Stimulated activated CD4-positive, alpha-beta T cell treated with anti-CD3 and anti-CD28 coated beads, Interleukin-15, amount 100 ng/mL, for 24 hours (primary cell): ENCODE data around the gene PTPN5.

Experiments used
- DNase-seq: peaks from one replicate; pipeline ENCODE4 v3.0.0-alpha.2; 2020

The PTPN5 gene

GRCh38 chr11:18772211-18772610, 19.4 kb downstream of the PTPN5 start:
- no peak for DNase-seq

- no peak for DNase-seq
These were observed 20.1 kb downstream of the PTPN5 start for GRCh38 chr11:18771266-18772035.

GRCh38 chr11:18770479-18771125, 21.0 kb downstream of the PTPN5 start:
- no peak for DNase-seq

GRCh38 chr11:18769802-18770456, 21.7 kb downstream of the PTPN5 start:
- no peak for DNase-seq

- no peak for DNase-seq
These were observed 22.6 kb downstream of the PTPN5 start for GRCh38 chr11:18768978-18769377.

- peak; percentile 22 for DNase-seq
These were observed 23.1 kb downstream of the PTPN5 start for GRCh38 chr11:18768472-18768901.

GRCh38 chr11:18766015-18766414, 25.6 kb downstream of the PTPN5 start:
- no peak for DNase-seq

- DNase-seq, result no peak
These were observed 26.0 kb downstream of the PTPN5 start for GRCh38 chr11:18765554-18765953.

GRCh38 chr11:18761741-18762140, 29.9 kb downstream of the PTPN5 start:
- no peak for DNase-seq

- DNase-seq, result no peak
These were observed 30.5 kb downstream of the PTPN5 start for GRCh38 chr11:18761144-18761543.

- no peak for DNase-seq
These were observed 33.8 kb downstream of the PTPN5 start for GRCh38 chr11:18757811-18758210.

- no peak for DNase-seq
These were observed 34.7 kb downstream of the PTPN5 start for GRCh38 chr11:18756889-18757288.

GRCh38 chr11:18754308-18754707, 37.3 kb downstream of the PTPN5 start:
- no peak for DNase-seq

GRCh38 chr11:18752502-18752901, 39.1 kb downstream of the PTPN5 start:
- DNase-seq, result no peak

- DNase-seq, result no peak
These were observed 40.7 kb downstream of the PTPN5 start for GRCh38 chr11:18750944-18751343.

GRCh38 chr11:18749681-18750319, 41.8 kb downstream of the PTPN5 start:
- DNase-seq, result no peak

GRCh38 chr11:18748766-18749365, 42.7 kb downstream of the PTPN5 start:
- no peak for DNase-seq

- DNase-seq, result no peak
These were observed 46.3 kb downstream of the PTPN5 start for GRCh38 chr11:18745251-18745650.

GRCh38 chr11:18743900-18744514, 47.6 kb downstream of the PTPN5 start:
- DNase-seq, result no peak

GRCh38 chr11:18743365-18743764, 48.2 kb downstream of the PTPN5 start:
- no peak for DNase-seq

- DNase-seq, result no peak
These were observed 49.8 kb downstream of the PTPN5 start for GRCh38 chr11:18741783-18742182.

GRCh38 chr11:18739685-18740084, 51.9 kb downstream of the PTPN5 start:
- DNase-seq, result no peak

GRCh38 chr11:18737642-18738041, 54.0 kb downstream of the PTPN5 start:
- no peak for DNase-seq
